Tibial nerve (tissue), 3 donors: ENCODE results near the gene SNED1.

Experiments used
- POLR2A ChIP-seq, 2 donors: fragments of 450-650 bp; IDR thresholded peaks; one replicate each; pipeline ENCODE4 v1.6.1; 2017; ENCODE audit warnings: antibody characterized with exemption in 2 of 2, mild to moderate bottlenecking in 2 of 2, moderate library complexity in 2 of 2
- TF ChIP-seq, protein P1 (sequence below), 5 experiments: fragments of 200-600 bp in 3 of 5; fragments of 450-650 bp in 2 of 5; sonication (generic) in 3 of 5; IDR thresholded peaks; one replicate each; pipeline ENCODE4 v1.5.1; 2016 to 2019; ENCODE audit warnings: antibody characterized with exemption in 5 of 5, mild to moderate bottlenecking in 3 of 5, moderate library complexity in 2 of 5

DNA sequence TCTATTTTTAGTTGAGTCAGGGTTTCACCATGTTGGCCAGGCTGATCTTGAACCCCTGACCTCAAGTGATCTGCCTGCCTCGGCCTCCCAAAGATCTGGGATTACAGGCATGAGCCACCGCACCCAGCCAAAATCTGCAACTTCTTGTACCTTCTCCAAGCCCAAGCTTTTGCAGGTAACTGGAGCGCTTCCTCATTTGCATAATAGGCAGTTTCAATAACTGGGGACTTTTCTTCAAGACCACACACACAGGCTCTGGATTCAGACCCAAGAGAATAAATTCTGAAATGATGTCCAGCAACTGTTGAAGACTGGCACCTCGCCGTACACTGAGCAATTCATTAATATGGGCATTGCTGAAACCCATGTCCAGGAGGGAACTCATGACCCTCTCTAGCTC is 100.8 kb downstream of the SNED1 start:
- TF ChIP-seq, protein P1, sequence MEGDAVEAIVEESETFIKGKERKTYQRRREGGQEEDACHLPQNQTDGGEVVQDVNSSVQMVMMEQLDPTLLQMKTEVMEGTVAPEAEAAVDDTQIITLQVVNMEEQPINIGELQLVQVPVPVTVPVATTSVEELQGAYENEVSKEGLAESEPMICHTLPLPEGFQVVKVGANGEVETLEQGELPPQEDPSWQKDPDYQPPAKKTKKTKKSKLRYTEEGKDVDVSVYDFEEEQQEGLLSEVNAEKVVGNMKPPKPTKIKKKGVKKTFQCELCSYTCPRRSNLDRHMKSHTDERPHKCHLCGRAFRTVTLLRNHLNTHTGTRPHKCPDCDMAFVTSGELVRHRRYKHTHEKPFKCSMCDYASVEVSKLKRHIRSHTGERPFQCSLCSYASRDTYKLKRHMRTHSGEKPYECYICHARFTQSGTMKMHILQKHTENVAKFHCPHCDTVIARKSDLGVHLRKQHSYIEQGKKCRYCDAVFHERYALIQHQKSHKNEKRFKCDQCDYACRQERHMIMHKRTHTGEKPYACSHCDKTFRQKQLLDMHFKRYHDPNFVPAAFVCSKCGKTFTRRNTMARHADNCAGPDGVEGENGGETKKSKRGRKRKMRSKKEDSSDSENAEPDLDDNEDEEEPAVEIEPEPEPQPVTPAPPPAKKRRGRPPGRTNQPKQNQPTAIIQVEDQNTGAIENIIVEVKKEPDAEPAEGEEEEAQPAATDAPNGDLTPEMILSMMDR (IDR thresholded peaks at IDR 0.05): no peak
- no peak for TF ChIP-seq POLR2A (IDR thresholded peaks at IDR 0.05)
